Astrocyte of the cerebellum (primary cell): ENCODE results near the gene TSPAN3.

Source experiments
- DNase-seq: peaks from one replicate; pipeline ENCODE4 v3.0.0-alpha.2; 2011; ENCODE audit warnings: low read depth
- H3K4me3 ChIP-seq: 2 replicates; pipeline ENCODE4 v1.5.1; 2011; ENCODE audit warnings: mild to moderate bottlenecking, low read depth, low read length, moderate library complexity
- CTCF ChIP-seq: IDR thresholded peaks from 2 replicates; pipeline ENCODE4 v1.5.1; 2012; ENCODE audit warnings: low read length, low read depth, moderate library complexity, mild to moderate bottlenecking; ENCODE audit errors: missing control alignments
- in situ Hi-C: cut with HindIII; loops from 2 replicates; pipeline ENCODE4 v1.10.0; 2017; ENCODE audit warnings: low sequenced_read_pairs

Gene TSPAN3

GRCh38 chr15:77059786-77060361, 11.0 kb downstream of the TSPAN3 start:
- no peak for TF ChIP-seq CTCF
- in situ Hi-C loops, result no loop called here
- H3K4me3 ChIP-seq, result no peak overlapping the region
- no peak for DNase-seq

- H3K4me3 ChIP-seq, result no peak overlapping the region
- in situ Hi-C loops, result no loop called here
- DNase-seq, result no peak
- no peak for TF ChIP-seq CTCF
These were observed 12.4 kb downstream of the TSPAN3 start for GRCh38 chr15:77058468-77058867.

GRCh38 chr15:77057685-77058084, 13.2 kb downstream of the TSPAN3 start:
- in situ Hi-C loops, result no loop called here

GRCh38 chr15:77057072-77057471, 13.8 kb downstream of the TSPAN3 start:
- no peak for TF ChIP-seq CTCF
- no peak for DNase-seq
- in situ Hi-C loops, result no loop called here
- no peak overlapping the region for H3K4me3 ChIP-seq

More at GRCh38 chr15:77057685-77058084, 13.2 kb downstream of the TSPAN3 start:
- TF ChIP-seq CTCF, result no peak
- no peak overlapping the region for H3K4me3 ChIP-seq
- DNase-seq, result no peak

GRCh38 chr15:77053709-77054108, 17.2 kb downstream of the TSPAN3 start:
- no peak for TF ChIP-seq CTCF
- no peak overlapping the region for H3K4me3 ChIP-seq
- DNase-seq, result no peak
- in situ Hi-C loops, result no loop called here

- no peak for DNase-seq
- no peak overlapping the region for H3K4me3 ChIP-seq
- no peak for TF ChIP-seq CTCF
- in situ Hi-C loops, result no loop called here
These were observed 18.4 kb downstream of the TSPAN3 start for GRCh38 chr15:77052556-77052955.
